SK-MEL-5 (cell line): ENCODE measurements around the gene PPFIA3. TPM values are rescaled to one million over a fixed set of nuclear protein-coding genes. Genes with fewer than 3 reads are reported as not detected.

Experiments
- DNase-seq: peaks from one replicate; pipeline ENCODE4 v3.0.0-alpha.2; 2016; ENCODE audit warnings: low read depth, low spot score
- in situ Hi-C: cut with HindIII; loops from 2 replicates; pipeline ENCODE4 v1.10.0; 2016; ENCODE audit warnings: low sequenced_read_pairs, high pct_unique_total_duplicates, low pct_unique_long_range_greater_than_20kb
- total RNA-seq: library from RNA; depleted of rRNA; stranded (reverse); fragments of >200 nt; shearing (Covaris generic); gene quantifications from 2 replicates; pipeline ENCODE4 v1.2.3, GENCODE V29; 2014

PPFIA3 gene
- total RNA-seq, 1 experiment from 2014 or later: 9.9 TPM

DNA sequence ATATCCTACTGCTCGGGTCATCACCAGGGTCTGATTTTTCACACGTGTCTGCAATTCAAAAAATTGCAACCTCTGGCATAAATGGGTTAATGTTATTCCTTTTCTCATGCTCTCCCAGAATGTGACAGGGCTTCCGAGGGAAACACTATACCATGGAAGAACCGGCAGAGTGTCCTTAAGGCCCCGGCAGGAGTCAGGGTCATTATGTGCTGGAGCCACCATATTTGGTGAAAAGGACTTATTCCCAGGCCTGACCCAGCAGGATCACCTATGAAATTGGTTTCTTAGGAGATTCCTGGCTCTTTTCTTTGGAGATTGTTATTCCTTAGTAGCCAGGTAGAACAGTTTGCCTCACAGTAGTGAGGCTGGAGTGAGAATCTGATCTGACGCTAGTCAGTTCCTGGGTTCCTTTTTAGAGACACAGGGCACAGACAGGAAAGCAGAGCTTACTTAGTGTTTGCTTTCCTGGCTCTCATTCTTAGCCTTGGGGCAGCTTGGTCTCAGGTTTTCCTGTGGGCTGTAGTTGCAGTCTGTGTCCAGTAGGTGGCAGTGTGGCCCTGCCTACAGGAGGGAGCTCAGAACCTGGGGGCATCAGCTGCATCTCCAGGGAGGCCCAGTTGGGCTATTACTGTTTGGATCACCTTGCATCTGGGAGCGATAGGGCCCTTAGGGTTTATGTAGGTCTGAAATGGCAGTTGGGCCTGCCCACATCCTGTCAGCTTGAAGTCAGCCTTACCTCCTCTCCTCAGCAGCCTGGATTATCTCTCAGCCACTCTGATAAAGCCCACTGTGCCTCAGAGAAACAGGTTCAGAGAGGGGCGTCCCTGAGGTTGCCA lies 21.7 kb upstream of the PPFIA3 start:
- DNase-seq: peak; percentile 83
- in situ Hi-C loops: no loop called here

GRCh38 chr19:49098795-49099194 lies 20.5 kb upstream of the PPFIA3 start:
- in situ Hi-C loops: no loop called here

DNA sequence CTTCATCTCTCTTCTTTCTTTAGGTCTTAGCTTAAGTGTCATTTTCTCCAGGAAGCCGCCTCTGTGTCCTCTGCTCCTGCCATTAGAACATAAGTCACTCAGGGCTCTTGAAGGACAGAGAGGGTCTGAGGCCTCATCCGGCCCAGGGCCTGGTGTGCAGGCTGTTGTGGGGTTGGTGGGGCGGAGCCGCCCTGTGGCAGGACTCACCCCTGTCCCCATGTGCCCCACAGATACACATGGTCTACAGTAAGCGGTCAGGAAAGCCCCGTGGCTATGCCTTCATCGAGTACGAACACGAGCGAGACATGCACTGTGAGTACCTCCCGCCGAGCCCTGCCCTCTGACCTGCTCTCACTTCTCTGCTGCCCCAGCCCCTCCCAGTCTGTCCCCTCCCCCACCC lies 18.2 kb upstream of the PPFIA3 start:
- DNase-seq: no peak
- in situ Hi-C loops: no loop called here

More at GRCh38 chr19:49098795-49099194, 20.5 kb upstream of the PPFIA3 start:
- DNase-seq: no peak

DNA sequence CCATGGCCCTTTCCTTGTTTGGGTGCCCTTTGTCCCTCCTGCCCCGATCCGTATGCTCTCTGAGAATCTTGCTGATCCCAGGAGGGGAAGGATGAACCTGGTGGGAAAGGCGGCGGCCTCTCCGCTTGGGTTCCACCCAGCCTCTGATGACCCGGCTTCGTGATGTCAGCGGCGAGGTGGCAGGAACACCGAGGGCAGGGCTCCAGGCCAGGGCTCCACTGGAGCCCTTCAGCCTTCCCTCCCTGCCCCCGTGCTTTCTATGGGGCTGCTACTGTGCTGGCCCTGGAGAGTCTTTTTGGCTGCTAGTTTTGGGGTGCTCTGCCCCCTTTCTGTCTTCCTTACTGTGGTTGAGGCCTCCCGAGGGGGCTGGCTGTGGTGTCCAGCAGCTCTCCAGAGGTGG lies 17.0 kb upstream of the PPFIA3 start:
- no peak for DNase-seq
- in situ Hi-C loops: no loop called here

DNA sequence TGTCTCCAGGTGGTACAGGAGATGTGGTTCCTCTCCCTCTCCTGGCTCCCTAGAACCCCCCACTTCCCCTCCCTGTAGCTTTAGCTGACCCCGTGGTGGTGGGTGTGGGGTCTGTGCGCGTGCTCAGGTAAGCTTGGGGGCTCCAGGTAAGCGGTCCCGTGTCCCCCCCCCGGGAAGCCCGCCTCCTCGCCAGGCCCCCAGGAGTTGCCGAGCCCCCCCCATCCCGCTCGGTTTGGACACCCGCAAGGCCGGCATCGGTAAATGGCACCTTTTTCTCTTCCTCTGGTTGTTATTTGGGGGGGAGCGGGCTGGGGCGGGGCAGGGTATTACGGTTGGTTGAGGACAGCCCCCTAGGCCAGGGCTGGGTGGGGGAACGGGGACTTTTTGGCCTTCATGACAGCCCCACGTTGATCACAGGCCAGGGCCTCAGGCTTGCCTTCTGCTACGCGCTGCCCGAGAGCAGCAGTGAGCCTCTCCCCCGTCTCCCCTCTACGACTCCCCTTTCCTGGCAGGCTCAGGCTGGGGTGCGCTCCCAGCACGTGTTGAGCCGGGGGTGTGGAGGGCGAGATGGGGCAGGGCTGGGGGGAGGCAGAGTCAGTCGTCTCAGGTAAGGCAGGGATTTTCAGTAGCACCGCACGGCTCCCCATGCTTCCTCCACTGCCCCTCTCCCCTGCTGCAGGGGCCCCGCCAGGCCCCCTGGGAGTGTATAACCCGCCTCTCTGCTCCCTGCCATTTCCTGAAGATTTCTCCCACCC lies 15.8 kb upstream of the PPFIA3 start:
- no peak for DNase-seq
- in situ Hi-C loops: no loop called here

- no peak for DNase-seq
- in situ Hi-C loops: no loop called here
Measured at GRCh38 chr19:49104229-49104864, 15.0 kb upstream of the PPFIA3 start.

DNA sequence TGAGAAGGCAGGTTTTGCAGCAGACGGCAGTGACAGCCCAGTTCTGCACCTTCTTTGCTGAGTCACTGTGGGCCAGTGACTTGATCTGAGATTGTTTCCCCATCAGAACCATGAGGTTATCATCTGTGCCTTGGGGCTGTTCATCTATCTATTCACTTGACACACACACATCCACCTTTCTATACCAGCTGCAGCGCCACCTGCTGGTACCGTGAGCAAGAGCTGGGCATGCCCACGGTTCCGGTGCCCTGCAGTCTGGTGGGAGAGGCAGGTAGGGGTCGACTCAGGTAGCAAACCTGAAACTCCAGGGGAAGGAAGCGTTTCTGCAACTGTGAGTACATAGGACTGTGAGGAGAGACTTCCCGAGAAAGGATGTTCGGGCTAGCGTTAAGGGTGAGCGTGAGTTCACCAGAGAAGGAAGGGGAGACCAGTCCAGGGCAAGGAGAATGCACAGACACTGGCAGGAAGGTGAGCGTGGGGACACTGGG lies 12.7 kb upstream of the PPFIA3 start:
- in situ Hi-C loops: no loop called here
- DNase-seq: peak; percentile 80

- in situ Hi-C loops: no loop called here
- DNase-seq: no peak
Measured at GRCh38 chr19:49107625-49108459, 11.5 kb upstream of the PPFIA3 start.

- no peak for DNase-seq
- in situ Hi-C loops: no loop called here
Measured at GRCh38 chr19:49109051-49109450, 10.3 kb upstream of the PPFIA3 start.

GRCh38 chr19:49109569-49110233 lies 9.6 kb upstream of the PPFIA3 start:
- DNase-seq: no peak
- in situ Hi-C loops: no loop called here

DNA sequence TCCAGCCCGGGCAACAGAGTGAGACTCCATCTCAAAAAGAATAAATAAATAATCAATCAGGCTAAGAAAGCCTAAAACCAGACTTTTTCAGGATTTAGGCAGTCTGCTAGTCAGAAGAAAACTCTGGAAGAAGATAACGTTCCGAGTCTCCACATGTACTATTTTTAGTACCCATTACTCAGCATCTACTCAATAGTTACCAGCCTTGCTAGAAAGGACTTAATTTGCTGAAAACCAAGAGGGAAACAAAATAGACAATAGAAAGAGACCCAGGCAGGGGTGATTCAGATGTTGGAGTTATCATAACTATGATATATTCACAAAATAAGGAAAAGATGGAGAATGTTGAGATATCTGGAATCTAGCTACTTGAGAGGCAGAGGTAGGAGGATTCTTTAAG lies 8.8 kb upstream of the PPFIA3 start:
- no peak for DNase-seq
- in situ Hi-C loops: no loop called here

GRCh38 chr19:49111218-49111998 lies 7.9 kb upstream of the PPFIA3 start:
- in situ Hi-C loops: no loop called here
- DNase-seq: no peak

GRCh38 chr19:49113762-49114629 lies 5.3 kb upstream of the PPFIA3 start, which contains the start of gene LIN7B:
Gene LIN7B, plus strand, starts transcription at chr19:49114370. Its CDS starts 35 bp downstream, at chr19:49114405.
- peak; percentile 66 for DNase-seq
- in situ Hi-C loops: no loop called here

DNA sequence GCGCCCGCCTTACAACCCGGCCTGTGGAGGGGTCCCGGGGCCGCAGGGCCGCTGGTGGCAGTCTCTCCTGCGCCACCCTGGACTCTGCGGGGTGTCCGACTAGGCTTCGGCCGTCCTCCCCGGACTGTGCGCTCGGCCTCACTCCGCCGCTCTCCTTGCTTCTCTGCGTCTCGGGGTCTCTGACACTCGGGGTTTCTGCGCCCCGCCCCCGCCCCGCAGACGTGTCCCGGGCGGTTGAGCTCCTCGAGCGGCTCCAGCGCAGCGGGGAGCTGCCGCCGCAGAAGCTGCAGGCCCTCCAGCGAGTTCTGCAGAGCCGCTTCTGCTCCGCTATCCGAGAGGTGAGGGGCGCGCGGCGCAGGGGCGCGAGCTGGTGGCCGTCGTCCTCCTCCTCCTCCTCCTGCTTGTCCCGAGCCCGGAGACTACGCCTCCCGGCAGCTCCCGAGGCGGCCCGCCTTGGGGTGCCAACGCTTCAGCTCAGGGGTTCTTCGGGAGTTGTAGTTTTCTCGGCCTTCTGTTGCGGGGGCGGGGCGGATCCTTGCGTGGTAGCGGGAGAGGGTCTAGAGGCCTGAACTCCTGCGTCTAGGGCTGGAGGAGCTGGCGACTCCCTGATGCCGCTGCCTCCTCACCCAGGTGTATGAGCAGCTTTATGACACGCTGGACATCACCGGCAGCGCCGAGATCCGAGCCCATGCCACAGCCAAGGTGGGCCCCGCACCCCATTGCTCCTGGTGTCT lies 4.5 kb upstream of the PPFIA3 start:
- DNase-seq: no peak
- in situ Hi-C loops: no loop called here

DNA sequence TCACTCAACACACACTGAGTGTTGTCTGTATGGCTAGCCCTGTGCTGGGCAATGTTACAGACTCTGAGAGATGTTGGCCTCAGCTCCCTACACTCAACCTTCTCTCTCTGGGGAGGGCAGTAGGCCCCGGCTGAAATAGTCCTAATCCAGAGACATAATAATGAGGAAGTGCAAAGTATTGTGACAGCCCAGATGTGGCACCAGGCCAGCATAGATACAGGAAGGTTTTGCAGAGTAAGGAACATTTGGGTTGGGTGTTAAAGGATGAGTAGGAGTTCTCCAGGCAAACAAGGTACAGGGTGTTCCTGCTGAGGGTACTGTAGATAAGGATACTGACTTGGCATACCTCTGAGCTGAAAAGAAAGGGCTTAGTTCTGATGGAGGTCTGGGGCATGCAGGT lies 2.8 kb upstream of the PPFIA3 start:
- in situ Hi-C loops: no loop called here
- no peak for DNase-seq
